Right atrium auricular region (tissue), 2 donors: Measurements from ENCODE around the gene PRM2. TPM values are rescaled to one million over a fixed set of nuclear protein-coding genes. Genes with fewer than 3 reads are reported as not detected.

ENCODE experiments used
- DNase-seq: peaks from one replicate; pipeline ENCODE4 v3.0.0-alpha.2; 2019; ENCODE audit warnings: low spot score
- H3K27ac ChIP-seq, 2 donors: fragments of 200-600 bp; sonication (generic); 1 replicate in 1 of 2; 2 replicates in 1 of 2; pipeline ENCODE4 v1.5.1; 2016 to 2019
- H3K27me3 ChIP-seq, 2 donors: fragments of 200-600 bp; sonication (generic); one replicate each; pipeline versions ENCODE4 v1.5.1 to v1.6.0; 2017 to 2019
- H3K36me3 ChIP-seq: fragments of 200-600 bp; sonication (generic); one replicate; pipeline ENCODE4 v1.5.1; 2016
- H3K4me1 ChIP-seq, 2 donors: fragments of 200-600 bp; sonication (generic); one replicate each; pipeline versions ENCODE4 v1.5.1 to v1.6.0; 2017 to 2019
- H3K4me3 ChIP-seq, 2 donors: fragments of 200-600 bp; sonication (generic); 1 replicate in 1 of 2; 2 replicates in 1 of 2; pipeline ENCODE4 v1.5.1; 2017 to 2019; ENCODE audit warnings: mild to moderate bottlenecking in 1 of 2, moderate library complexity in 1 of 2
- H3K9me3 ChIP-seq, 2 donors: fragments of 200-600 bp; sonication (generic); one replicate each; pipeline ENCODE4 v1.5.1; 2019
- total RNA-seq, 2 donors: library from RNA; depleted of rRNA; stranded (reverse); fragments of >200 nt; gene quantifications; one replicate each; pipeline ENCODE4 v1.1.0, GENCODE V29; 2016
- TF ChIP-seq, protein P1 (sequence below), 2 donors: fragments of 200-600 bp; sonication (generic); IDR thresholded peaks; one replicate each; pipeline ENCODE4 v1.5.1; 2019; ENCODE audit warnings: antibody characterized with exemption in 2 of 2

The PRM2 gene
- total RNA-seq, 2 donors from 2014 or later, result not detected

DNA sequence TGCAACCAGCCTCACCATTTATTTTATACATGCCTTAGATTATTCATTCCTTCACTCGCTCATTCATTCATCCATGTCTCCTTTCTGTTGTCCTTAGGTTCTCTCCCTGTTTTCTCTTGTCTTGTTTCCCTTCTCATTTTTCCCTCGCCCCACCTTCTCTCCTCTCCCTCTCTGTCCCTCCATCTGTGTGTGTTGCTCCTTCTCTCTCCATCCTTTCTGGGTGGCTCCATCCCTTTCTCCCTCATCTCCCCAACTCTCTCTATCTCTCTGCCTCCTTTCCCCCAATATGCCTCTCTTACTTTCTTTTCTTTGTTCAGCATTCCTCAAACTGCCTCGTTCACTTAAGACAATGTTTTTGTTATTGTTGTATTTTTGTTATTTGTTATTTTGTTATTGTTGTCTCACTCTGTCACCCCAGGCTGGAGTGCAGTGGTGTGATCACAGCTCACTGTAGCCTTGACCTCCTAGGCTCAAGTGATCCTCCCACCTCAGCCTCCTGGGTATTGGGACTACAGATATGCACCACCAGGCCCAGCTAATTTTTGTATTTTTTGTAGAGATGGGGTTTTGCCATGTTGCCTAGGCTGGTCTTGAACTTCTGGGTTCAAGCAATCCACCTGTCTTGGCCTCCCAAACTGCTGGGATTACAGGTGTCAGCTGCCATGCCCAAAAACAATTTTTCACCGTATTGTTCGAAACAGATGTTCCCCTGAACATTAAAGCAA lies 34.6 kb downstream of the PRM2 start:
- no peaks in the 10 kb centered on the region for H3K4me1 ChIP-seq
- no peak overlapping the region for H3K4me3 ChIP-seq
- H3K27me3 ChIP-seq, result no peaks in the 10 kb centered on the region
- peak overlapping the region; percentile 71 to 86 for H3K27ac ChIP-seq
- DNase-seq, result no peak
- no peaks in the 10 kb centered on the region for H3K9me3 ChIP-seq
- H3K36me3 ChIP-seq, result no peaks in the 10 kb centered on the region
- TF ChIP-seq, protein P1, sequence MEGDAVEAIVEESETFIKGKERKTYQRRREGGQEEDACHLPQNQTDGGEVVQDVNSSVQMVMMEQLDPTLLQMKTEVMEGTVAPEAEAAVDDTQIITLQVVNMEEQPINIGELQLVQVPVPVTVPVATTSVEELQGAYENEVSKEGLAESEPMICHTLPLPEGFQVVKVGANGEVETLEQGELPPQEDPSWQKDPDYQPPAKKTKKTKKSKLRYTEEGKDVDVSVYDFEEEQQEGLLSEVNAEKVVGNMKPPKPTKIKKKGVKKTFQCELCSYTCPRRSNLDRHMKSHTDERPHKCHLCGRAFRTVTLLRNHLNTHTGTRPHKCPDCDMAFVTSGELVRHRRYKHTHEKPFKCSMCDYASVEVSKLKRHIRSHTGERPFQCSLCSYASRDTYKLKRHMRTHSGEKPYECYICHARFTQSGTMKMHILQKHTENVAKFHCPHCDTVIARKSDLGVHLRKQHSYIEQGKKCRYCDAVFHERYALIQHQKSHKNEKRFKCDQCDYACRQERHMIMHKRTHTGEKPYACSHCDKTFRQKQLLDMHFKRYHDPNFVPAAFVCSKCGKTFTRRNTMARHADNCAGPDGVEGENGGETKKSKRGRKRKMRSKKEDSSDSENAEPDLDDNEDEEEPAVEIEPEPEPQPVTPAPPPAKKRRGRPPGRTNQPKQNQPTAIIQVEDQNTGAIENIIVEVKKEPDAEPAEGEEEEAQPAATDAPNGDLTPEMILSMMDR (IDR thresholded peaks at IDR 0.05), result no peak

DNA sequence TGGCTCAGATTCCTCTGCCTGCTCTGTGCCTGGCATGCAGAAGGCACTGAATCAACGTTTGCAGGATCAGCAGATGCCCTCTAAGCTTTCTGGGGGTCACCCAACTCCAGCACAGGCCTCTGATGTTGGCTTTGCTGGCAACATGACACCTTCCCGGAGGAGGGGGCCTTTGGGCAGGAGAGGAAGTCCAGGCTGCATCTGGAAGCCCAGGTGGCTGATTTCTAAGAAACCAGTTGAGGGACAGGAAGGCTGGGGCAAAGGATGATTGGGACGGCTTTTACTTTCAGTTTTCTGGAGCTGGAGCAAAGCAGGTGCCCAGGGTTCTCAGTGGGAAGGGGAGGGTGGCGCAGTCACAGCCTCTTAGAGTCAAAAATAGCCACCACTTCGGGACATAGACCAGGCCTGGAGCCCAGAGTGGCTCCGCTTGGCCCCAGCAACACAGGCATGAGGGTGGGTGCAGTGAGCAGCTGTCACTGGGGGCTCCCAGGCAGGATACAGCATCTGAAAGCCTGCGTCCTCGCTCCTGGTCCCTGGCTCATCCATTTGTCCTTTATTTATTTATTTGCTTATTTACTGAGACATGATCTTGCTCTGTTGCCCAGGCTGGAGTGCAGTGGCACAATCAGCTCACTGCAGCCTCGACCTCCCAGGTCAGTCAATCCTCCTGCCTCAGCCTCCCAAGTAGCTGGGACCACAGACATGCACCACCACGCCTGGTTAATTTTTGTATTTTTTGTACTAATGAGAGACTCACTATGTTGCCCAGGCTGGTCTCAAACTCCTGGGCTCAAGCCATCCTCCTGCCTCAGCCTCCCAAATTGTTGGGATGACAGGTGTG lies 35.4 kb downstream of the PRM2 start:
- no peak for DNase-seq
- TF ChIP-seq, protein P1 (IDR thresholded peaks at IDR 0.05), result no peak
- Histone ChIP-seq H3K27me3 (no peaks in the 10 kb centered on the region), H3K27ac (peak overlapping the region; percentile 71 to 86), H3K36me3 (no peaks in the 10 kb centered on the region), H3K4me1 (no peaks in the 10 kb centered on the region), H3K4me3 (peak overlapping the region in 1 of 2 donors; percentile 17), H3K9me3 (no peaks in the 10 kb centered on the region)

DNA sequence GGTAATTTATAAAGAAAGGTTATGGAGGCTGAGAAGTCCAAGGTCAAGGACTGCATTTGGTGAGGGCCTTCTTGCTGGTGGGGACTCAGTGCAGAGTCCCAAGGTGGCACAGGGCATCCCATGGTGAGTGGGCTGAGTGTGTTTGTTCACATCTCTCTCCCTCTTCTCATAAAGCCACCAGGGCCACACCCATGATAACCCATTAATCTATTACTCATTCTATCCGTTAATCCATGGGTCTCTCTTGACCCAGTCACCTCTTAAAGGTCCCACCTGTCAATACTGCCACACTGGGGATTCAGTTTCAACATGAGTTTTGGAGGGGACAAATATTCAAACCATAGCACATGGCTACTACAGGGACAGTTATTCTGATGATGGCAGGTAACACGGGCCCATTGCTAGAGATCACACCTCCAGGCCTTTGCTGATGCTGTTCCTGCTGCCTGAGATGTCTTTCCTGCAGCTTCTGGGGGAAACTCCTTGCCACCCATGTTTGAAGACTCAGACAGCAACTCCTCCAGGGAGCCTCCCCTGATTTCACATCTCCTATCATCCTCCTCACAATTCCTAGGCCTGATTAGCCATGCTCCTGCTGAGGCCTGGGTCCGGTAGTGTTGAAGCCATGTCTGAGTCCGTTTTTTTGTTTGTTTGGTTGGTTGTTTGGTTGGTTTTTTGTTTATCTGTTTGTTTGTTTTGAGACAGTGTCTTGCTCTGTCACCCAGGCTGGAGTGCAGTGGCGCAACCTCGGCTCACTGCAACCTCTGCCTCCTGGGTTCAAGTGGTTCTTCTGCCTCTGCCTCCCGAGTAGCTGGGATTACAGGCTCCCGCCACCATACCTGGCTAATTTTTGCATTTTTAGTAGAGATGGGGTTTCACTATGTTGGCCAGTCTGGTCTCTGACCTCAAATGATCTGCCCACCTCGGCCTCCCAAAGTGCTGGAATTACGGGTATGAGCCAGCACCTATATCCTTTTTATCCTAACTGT lies 36.3 kb downstream of the PRM2 start:
- H3K9me3 ChIP-seq, result no peaks in the 10 kb centered on the region
- no peaks in the 10 kb centered on the region for H3K36me3 ChIP-seq
- H3K4me3 ChIP-seq, result peak overlapping the region in 1 of 2 donors; percentile 17
- H3K27me3 ChIP-seq, result no peaks in the 10 kb centered on the region
- H3K4me1 ChIP-seq, result no peaks in the 10 kb centered on the region
- H3K27ac ChIP-seq, result peak overlapping the region; percentile 71 to 86
- TF ChIP-seq, protein P1 (IDR thresholded peaks at IDR 0.05), result no peak
- DNase-seq, result no peak

DNA sequence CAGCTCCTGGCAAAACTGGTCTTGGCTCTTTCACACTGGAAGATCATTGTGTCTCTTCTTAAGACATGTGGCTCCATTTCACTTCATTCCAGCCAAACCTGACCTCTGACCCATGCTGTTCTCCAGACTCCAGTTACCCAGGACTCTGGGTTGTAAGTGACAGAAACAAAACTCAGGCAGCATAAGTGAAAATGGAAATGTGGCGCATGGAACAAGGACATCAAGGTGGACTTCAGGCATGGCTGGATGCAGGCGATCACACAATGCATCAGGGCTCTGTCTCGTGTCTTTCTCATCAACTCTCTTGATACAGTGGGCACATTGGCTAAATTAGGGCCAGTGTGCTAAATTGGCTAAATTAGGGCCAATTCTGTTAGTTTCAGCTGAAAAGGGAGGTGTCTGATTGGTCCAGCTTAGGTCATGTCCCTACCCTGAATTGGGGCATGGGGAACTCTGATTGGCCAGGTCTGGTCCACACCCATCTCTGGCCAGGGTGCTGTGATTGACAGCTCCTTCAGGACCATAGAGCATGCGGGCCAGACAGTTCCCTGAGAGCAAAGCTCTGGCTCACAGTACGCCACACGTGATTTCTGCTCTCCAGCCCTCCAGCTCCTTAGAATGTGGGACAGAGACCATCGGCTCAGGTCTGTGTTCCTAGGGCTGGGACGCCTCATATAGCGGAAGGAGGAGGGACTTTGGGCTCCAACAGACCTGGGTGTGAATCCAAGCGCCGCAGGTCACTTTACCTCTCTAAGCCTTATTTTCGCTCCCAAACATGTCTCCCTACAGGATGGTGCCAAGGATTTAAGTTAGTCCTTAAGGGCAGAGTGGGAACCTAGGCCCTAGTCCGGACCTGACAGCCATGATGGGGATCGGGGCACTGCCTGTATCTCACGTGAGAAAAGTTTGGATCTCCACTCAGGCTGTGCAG lies 37.7 kb downstream of the PRM2 start:
- Histone ChIP-seq H3K36me3 (no peaks in the 10 kb centered on the region), H3K27me3 (no peaks in the 10 kb centered on the region), H3K9me3 (no peaks in the 10 kb centered on the region), H3K4me1 (no peaks in the 10 kb centered on the region), H3K4me3 (no peak overlapping the region), H3K27ac (no peak overlapping the region)
- TF ChIP-seq, protein P1 (IDR thresholded peaks at IDR 0.05), result no peak
- no peak for DNase-seq
